ENCODE results near the gene TXNDC12. TPM values are rescaled to one million over a fixed set of nuclear protein-coding genes. Genes with fewer than 3 reads are reported as not detected.
"Not testable (repeated sequence)": the region's sequence is repeated elsewhere in the genome, so short reads cannot be mapped to it uniquely, and the experiment has no call there.

The TXNDC12 gene
- polyA plus RNA-seq, 1 donor = 29.3 TPM

DNA sequence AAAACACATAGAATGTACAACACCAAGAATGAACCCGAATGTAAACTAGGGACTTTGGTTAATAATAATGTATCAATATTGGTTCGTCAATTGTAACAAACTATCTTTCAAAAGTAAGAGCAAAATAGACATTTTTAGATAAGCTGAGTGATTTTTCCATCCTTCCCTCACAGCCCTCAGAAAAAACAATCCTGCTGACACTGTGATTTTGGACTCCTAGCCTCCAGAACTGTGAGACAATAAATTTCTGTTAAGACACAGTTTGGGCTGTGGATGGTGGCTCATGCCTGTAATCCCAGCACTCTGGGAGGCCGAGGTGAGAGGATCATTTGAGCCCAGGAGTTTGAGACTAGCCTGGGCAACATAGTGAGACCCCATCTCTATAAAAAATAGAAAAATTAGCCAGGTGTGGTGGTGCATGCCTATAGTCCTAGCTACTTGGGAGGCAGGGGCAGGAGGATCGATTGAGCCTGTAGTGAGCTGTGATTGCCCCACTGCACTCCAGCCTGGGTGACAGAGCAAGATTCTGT is 9.3 kb downstream of the TXNDC12 start:
- DNase-seq = not testable (repeated sequence)

DNA sequence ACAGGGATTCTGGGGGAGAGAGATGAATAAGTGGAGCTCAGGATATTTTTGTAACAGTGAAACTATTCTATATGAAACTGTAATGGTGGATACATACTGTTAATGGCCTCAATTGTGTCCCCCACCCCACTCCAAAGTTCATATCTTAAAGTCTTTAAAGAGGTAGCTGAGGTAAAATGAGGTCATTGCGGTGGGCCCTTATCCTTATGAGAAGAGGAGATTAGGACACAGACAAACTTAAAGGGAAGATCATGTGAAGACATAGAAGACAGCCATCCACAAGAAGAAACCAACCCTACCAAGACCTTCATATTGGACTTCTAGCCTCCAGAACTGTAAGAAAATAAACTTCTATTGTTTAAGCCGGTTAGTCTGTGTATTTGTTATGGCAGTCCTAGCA is 9.8 kb downstream of the TXNDC12 start:
- no peak for DNase-seq

DNA sequence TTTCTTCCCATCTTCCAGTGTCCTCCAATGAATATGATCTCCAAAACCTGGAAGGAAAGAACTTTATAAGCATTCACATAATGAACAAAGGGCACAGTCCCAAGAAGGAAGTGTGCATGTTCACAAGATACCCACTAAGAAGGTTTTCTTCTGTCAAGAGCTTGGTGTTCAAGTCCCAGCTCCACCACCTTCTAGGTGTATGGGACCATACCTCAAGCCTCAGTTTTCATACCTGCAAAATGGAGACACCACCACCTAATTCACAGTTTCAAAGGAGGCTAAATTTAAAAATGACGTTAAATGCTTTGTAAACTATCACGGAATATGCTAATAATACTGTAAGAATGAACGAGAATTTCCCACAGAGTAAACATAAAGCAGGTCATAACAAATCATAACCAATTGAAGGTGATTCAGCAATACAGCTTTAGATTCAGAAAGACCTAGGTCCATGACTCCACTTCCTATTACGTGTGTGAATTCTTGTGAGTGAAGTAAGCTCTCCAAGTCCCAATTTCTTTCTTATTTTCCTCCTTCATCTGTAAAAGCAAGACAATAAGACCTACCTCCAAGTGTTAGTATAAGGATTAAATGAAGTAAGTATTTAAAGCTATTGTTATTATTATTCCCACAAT is 13.3 kb downstream of the TXNDC12 start:
- DNase-seq = no peak

DNA sequence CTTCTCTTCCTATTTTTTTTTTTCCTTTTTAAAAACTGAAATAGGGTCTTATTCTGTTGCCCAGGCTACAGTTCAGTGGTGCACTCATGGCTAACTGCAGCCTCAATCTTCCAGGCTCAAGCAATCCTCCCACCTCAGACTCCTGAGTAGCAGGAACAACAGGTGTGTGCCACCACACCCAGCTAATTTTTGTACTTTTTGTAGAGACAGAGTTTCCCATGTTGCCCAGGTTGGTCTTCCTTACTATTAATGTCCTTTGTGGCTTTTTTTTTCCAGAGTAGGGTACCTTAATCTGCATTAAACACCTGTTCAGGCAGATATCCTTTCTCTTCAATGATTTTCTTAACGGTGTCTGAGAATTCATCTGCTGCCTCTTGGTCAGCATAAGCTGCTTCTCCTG is 17.1 kb downstream of the TXNDC12 start:
- DNase-seq = no peak

DNA sequence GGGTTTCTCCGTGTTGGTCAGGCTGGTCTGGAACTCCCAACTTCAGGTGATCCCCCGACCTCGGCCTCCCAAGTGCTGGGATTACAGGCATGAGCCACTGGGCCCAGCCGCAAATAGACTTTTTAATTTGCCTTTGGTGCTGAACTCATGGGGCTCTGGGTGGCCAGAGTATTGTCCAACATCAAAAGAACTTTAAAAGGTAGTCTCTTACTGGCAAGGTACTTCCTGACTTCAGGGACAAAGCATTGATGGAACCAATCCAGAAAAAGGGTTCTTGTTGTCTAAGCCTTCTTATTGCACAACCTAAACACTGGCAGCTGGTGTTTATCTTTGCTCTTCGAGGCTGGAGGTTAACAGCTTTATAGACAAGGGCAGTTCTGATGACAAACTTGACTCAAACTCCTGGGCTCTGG is 17.6 kb downstream of the TXNDC12 start:
- no peak for DNase-seq

DNA sequence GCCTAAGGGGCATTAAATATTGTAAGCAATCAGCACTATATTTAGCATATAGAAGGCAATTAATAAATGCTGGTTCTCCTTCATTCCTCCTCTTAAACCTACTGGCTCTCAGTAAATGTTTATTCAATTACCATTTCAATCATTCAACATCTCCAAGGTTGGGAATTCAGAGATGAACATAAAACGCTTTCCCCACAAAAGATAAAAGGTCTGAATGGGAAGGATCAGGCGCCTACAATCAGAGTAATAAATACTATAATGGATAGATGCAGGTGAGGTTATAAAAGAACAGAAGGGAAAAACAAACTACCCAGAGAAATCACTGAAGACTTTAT is 21.0 kb downstream of the TXNDC12 start:
- no peak for DNase-seq

DNA sequence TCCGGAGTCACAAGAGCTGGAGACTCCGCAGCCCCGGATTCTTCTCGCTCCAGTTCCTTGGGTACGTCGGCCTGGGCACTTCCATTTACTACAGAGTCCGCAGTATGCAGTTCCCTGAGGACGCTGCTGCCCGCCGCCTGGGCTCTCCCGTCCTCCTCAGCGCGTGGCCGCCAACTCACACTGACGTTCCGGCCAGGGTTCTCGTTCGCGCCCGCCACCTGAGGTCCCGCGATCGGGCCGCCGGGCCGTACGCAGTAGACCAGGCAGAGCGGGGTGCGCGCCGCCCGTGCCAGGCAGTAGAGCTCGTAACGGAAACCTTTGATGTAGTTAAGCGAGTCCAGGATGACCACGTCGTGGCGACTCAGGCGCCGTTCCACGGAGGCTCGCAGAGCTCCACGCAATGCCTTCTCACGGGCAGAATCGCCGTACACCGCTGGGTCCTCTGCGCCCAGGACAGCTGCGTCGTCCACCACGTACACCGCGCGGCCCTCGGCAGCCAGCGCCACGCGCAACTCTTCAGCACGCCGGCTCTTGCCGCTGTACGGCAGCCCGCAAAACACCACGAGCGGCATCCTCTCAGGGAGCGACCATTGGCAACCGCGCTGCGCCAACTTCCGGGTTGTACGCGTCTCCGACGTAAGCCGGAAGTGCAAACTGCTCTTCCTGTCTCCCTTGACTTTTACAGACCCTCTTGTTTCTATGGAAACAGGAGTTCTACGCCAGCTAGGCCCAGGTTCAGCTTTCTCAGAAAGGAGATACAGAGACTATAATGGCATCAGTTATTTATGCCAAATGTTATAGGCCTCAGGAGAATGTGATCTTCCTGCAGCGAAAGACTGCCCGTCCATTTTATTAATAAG is 21.6 kb downstream of the TXNDC12 start, which contains the start of gene KTI12:
Gene KTI12 (minus strand): TSS at position 621 of the 860 bp plus-strand sequence. CDS start 49 bp downstream, at position 572.
- DNase-seq = peak; percentile 91

DNA sequence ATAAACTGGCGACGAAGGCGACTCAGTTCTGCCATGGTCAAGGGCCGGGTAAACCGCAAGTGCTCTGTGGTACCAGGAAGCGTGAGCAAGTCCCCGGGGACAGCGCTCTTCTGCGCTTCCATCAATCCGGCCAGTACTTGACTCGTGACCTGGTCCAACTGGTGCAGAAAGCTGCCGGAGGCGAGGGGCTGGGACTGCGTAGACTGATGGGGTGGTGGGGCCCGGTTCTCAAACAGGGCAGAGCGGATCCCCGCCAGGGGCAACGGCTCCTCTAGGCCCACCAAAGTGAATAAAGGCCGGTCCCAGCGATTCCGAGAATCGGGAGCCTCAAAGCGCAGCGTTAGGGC is 22.2 kb downstream of the TXNDC12 start:
- peak; percentile 34 for DNase-seq

DNA sequence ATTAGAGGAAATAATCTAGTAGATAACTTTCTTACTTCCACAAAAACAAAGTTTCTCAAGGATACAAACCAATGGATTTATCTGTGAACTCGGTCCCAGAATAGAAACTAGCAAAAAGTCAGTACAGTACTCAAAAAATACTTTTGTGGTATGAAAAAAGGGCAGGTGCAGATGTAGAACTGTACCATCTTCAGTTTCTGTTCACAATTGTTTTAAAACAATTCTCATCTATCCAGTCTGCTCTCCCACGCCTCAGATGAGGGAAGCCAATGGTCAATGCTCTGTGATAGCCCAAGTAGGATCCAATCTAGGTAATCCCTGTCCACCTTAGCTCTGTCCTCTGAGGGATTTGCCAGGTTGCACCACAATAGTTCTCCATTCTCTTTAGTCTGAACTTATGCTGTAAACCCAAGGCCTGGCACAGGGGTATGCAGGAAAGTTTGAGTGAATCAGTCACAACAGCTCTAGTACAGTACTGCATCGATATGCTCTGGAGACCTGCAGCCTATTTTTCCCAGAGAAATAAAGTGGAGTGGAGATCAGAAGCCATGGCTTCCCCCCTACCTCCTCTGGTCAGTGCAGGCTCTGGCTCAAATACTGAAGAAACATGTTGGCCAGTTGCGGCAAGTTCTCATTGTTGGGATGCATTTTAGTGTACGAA is 22.7 kb downstream of the TXNDC12 start:
- DNase-seq = no peak

DNA sequence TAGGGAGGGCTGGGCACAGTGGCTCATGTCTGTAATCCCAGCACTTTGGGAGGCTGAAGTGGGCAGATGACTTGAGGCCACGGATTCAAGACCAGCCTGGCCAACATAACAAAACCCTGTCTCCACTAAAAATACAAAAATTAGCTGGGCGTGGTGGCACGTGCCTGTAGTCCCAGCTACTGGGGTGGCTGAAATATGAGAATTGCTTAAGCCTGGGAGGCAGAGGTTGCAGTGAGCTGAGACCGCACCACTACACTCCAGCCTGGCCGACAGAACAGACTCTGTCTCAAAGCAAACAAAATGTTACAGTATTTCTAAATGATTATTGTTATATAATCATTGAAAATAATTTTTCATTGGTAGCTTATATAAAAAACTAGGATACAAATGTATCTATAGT is 26.2 kb downstream of the TXNDC12 start:
- DNase-seq = not testable (repeated sequence)

DNA sequence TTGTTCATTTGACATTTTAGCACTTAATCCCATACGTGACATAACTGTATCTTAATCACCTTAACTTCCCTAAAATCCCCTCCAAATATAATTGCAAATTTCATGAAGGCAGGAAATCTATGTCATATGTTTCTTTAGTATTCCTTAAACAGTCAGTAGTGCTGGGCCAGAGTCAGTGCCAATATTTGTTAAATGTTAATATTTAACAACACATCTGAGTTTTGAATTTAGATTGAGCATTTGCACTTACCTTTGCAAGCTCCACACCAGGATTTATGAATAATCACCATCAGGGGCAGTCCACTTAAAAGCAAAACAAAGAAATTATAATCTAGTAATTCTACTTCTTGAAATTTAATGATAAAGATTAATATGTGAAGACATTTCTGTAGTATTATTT is 26.7 kb downstream of the TXNDC12 start:
- no peak for DNase-seq

DNA sequence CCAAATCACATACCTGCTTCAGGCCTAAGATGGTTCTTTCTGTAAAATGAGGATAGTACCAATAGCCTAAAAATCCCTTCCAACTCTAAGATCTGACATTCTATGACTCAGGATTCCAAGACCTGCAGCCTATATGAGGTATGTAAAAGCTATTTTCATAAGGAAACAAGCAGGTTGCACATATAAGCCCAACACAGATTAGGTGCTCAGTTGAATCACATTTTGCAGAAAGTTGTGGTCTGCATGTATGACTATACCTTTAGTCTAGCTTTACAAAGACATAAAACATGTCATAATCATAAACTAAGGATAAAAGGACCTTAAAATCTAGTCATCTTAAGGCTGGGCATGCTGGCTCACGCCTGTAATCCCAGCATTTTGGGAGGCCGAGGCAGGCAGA is 28.7 kb downstream of the TXNDC12 start:
- no peak for DNase-seq

DNA sequence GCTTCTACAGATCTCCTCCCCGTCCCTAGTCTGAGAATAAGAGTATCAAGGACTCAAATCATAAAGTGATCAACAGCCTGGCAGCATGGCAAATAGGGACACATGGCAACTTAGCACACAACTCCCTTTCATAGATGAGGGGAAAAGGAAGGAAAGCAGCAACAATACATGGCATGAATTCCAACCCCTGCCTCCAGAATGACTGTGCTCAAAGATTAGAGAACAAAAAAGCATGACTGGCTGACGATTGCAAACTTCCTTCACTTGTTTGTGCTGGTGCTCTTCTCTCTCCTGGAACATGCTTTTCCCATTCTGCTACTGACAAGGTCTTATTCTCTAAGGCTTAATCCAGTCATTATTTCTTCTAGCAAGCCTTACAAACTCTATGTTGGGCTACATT is 32.9 kb downstream of the TXNDC12 start:
- DNase-seq = no peak

DNA sequence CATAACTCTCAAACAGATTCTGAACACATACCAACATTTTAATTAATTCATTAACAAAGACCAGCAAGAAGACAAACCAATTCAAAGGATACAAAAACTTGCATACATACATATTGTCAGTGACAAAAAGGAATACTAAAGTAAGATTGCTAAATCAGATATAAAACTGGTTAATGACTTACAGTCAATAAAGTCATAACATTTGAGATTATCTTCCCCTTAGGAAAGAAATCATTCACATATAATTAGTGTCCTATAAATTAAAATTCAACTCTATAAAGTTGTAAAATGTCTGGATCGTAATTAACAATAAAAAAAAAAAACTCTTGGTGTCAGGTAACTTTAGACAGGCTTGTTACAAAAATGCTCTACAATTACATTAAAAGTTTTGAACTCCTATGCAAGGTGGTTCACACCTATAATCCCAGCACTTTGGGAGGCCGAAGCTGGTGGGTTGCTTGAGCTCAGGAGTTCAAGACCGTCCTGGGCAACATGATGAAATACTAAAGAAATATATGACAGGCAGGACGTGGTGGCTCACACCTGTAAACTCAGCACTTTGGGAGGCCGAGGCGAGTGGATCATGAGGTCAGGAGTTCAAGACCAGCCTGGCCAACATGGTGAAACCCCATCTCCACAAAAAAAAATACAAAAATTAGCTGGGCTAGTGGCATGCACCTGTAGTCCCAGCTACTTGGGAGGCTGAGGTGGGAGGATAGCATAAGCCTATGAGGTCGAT is 46.8 kb downstream of the TXNDC12 start:
- no peak for DNase-seq

DNA sequence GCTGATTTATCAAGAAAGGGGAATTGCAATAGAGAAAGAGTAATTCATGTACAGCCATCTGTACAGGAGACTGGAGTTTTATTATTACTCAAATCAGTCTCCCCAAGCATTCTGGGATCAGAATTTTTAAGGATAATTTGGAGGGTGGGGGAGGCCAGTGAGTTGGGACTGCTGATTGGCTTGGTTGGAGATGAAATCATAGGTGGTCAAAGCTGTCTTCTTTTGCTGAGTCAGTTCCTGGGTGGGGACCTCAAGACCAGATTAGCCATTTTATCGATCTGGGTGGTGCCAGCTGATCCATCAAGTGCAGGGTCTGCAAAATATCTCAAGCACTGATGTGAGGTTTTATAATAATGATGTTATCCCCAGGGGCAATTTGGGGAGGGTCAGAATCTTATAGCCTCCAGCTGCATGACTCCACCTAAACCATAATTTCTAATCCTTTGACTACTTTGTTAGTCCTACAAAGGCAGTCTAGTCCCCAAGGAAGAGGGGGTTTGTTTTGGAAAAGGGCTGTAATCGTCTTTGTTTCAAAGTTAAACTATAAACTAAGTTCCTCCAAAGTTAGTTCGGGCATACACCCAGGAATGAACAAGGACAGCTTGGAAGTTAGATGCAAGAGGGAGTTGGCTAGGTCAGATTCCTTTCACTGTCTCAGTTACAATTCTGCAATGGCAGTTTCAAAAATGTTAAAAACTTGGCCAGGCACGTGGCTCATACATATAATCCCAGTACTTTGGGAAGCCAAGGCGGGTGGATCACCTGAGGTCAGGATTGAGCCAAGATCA is 47.6 kb downstream of the TXNDC12 start:
- peak; percentile 45 for DNase-seq

DNA sequence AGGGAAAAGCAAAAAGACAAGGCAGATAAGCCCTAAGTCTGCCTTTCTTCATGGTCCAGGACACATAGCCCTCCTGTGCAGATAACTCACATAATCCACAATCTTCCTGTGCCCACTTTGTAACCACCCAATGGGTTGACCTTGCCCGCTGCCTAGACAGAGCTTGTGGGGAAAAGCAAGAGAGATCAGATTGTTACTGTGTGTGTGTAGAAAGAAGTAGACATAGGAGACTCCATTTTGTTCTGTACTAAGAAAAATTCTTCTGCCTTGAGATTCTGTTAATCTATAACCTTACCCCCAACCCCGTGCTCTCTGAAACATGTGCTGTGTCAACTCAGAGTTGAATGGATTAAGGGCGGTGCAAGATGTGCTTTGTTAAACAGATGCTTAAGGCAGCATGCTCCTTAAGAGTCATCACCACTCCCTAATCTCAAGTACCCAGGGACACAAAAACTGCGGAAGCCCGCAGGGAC is 48.9 kb downstream of the TXNDC12 start:
- not testable (repeated sequence) for DNase-seq

DNA sequence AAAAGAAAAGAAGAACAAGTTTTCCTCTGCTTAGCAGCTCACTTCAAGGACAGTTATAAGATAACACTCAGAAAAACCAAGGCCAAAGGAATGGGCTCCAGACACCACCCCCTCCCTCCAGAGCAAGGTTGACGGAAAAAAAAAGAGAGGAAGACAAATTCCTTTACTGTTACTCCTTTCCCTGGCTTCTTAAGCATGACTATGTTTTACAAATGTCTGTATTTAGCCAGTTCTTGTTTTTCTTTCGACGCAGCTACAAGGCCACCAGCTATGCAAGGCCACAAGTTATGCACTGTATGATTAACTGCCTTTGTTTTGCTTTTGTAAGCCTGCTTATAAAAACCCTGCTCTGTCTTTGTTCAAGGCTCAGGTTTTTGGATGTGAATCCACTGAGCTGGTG is 49.4 kb downstream of the TXNDC12 start:
- DNase-seq = not testable (repeated sequence)

DNA sequence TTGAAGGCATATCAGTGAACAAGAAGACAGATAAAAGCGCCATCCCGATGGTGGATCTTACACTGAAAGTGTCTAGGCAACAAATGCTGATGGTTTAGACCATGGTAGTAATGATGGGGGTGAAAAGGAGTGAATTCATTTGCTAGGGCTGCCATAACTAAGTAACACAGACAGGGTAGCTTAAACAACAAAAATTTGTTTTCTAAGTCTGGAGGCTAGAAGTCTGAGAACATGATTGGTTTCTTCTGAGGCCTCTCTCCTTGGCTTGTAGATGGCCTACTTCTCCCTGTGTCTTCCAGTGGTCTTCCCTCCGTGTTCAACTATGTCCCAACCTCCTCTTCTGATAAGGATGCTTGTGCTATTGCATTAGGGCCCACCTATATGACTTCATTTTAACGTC is 51.1 kb downstream of the TXNDC12 start:
- DNase-seq = no peak

DNA sequence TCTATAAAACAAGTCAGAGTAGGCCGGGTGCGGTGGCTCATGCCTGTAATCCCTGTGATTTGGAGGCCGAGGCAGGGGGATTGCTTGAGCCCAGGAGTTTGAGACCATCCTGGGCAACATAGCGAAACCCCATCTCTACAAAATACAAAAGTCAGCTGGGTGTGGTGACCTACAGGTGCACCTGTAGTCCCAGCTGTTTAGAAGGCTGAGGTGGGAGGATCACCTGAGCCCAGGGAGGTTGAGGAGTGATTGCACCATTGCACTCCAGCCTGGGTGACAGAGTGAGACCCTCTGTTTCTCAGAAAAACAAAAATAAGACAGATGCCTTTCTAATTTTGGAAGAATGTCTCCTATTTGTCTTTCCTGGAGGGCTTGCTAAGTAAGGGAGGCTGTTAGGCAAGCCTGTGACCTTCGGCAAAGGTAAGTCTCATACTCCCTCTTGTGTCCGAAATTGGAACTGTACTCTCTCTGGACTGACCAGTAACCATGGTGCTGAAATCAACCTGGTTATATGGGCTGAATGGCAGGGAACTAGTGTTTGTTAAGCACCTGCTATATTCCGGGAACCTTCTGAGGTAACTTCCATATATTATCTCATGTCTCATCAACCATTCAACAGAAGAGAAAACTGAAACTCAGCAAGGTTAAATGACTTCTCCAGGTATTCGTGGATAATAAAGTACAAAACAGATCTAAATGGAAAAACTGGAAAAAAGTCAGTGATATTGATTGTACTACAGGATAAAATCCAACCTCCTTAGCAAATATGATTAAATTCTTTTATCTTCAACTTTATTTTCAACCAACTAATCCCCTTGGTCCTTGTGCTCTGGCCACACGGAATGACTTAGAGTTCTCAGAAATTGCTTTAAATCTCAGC is 52.7 kb downstream of the TXNDC12 start:
- peak; percentile 75 for DNase-seq

DNA sequence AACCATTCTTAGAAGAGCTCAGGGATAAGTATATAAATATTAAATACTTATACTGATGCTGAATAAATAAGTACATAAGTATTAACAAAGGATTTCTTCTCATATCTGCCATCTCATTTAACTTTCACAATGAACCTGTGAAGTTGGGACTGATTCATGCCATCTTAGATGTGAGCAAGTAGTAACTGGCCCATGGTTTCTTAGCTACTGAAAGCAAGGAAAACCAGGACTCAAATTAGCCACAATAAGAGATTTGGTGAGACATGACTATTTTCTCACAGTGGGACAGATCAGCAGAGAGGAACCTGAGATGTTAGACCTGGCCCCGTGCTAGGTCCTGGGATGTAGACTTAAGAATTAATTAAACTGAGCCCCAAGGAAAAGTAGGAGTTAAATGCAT is 56.3 kb downstream of the TXNDC12 start:
- DNase-seq = no peak

DNA sequence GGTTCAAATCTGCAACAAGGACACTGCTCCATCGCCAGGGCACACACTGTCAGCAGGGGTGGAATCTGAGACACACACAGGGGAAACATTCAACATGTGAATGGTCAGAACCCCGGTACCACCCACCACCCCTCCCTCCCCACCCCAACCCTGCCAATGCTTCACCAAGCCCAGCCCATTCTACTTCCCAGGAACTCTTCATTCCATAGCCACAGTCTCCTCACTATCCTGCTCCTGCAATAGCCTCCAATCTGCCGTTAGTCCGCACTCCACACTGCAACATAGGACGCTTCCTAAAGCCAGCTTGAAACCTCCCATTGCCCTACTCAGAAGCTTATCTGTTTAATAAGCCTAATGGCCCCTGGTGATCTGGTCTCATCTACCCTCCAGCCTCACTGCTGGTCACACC is 57.0 kb downstream of the TXNDC12 start:
- no peak for DNase-seq

Measured in hindlimb muscle (tissue), 1 donor.